GM23248 (cell line): ENCODE results near the gene ARID1B. TPM values are rescaled to one million over a fixed set of nuclear protein-coding genes. Genes with fewer than 3 reads are reported as not detected.

Source experiments
- DNase-seq: peaks from one replicate; pipeline ENCODE4 v3.0.0-alpha.2; 2015
- H2AFZ ChIP-seq: fragments of 200-600 bp; sonication (generic); 2 replicates; pipeline ENCODE4 v1.6.1; 2016; ENCODE audit warnings: antibody characterized with exemption
- H3F3A ChIP-seq: fragments of 200-600 bp; sonication (generic); 2 replicates; pipeline ENCODE4 v1.6.1; 2016; ENCODE audit warnings: mild to moderate bottlenecking, antibody characterized with exemption, mixed run types; ENCODE audit not compliant: insufficient read depth
- H3K27ac ChIP-seq: fragments of 200-600 bp; sonication (generic); 2 replicates; pipeline ENCODE4 v1.5.1; 2016; ENCODE audit warnings: mild to moderate bottlenecking
- H3K27me3 ChIP-seq: fragments of 200-600 bp; sonication (generic); replicated peaks from 2 replicates; pipeline ENCODE4 v1.6.1; 2016; ENCODE audit warnings: mild to moderate bottlenecking; ENCODE audit not compliant: insufficient read depth
- H3K36me3 ChIP-seq: fragments of 200-600 bp; sonication (generic); 2 replicates; pipeline ENCODE4 v1.6.1; 2016; ENCODE audit warnings: low read depth, mild to moderate bottlenecking
- H3K4me1 ChIP-seq: fragments of 200-600 bp; sonication (generic); 2 replicates; pipeline ENCODE4 v1.6.1; 2016; ENCODE audit warnings: mild to moderate bottlenecking; ENCODE audit not compliant: insufficient read depth
- H3K4me2 ChIP-seq: fragments of 200-600 bp; sonication (generic); one replicate; pipeline ENCODE4 v1.6.1; 2016; ENCODE audit warnings: mild to moderate bottlenecking; ENCODE audit not compliant: unreplicated experiment
- H3K4me3 ChIP-seq: fragments of 200-600 bp; sonication (generic); 2 replicates; pipeline ENCODE4 v1.5.1; 2016; ENCODE audit warnings: mild to moderate bottlenecking
- H3K79me2 ChIP-seq: fragments of 200-600 bp; sonication (generic); 2 replicates; pipeline ENCODE4 v1.6.1; 2016; ENCODE audit warnings: mild to moderate bottlenecking; ENCODE audit not compliant: insufficient read depth
- H3K9ac ChIP-seq: fragments of 200-600 bp; sonication (generic); 2 replicates; pipeline ENCODE4 v1.6.1; 2016; ENCODE audit warnings: mild to moderate bottlenecking
- H3K9me2 ChIP-seq: fragments of 200-600 bp; sonication (generic); 2 replicates; pipeline ENCODE4 v1.6.1; 2016; ENCODE audit warnings: mixed run types, mild to moderate bottlenecking, moderate library complexity; ENCODE audit not compliant: insufficient read depth
- H3K9me3 ChIP-seq: fragments of 200-600 bp; sonication (generic); one replicate; pipeline ENCODE4 v1.6.1; 2017; ENCODE audit warnings: low read depth
- H4K20me1 ChIP-seq: fragments of 200-600 bp; sonication (generic); 2 replicates; pipeline ENCODE4 v1.6.0; 2016; ENCODE audit not compliant: insufficient read depth
- EZH2 ChIP-seq: fragments of 200-600 bp; sonication (generic); IDR thresholded peaks from 2 replicates; pipeline ENCODE4 v1.6.1; 2018; ENCODE audit warnings: antibody characterized with exemption, mild to moderate bottlenecking; ENCODE audit not compliant: insufficient read depth, poor library complexity, severe bottlenecking
- EZH2phosphoT487 ChIP-seq: fragments of 200-600 bp; sonication (generic); IDR thresholded peaks from 2 replicates; pipeline ENCODE4 v1.6.1; 2018; ENCODE audit warnings: antibody characterized with exemption, moderate library complexity, mild to moderate bottlenecking, low read depth; ENCODE audit not compliant: insufficient read depth
- WGBS, 2 experiments: methylation state at CpG; one replicate each; pipeline ENCODE4 v1.1.6; 2015 to 2017; ENCODE audit warnings: low lambda C conversion rate in 2 of 2, low coverage in 1 of 2; ENCODE audit errors: missing lambda C conversion rate in 2 of 2; 5-methylcytosine and 5-hydroxymethylcytosine counted together
- in situ Hi-C: fragments of 300-500 bp; cut with MboI; formaldehyde crosslinking; loops from 2 replicates; pipeline ENCODE4 v1.15.0; 2020
- polyA plus RNA-seq: library from polyadenylated mRNA; unstranded; fragments of >200 nt; fragmentation: Nextera tagmentation; extraction: Ambion mirVana; gene quantifications from 2 replicates; pipeline ENCODE4 v1.2.1, GENCODE V29; 2016
- total RNA-seq: library from RNA; depleted of rRNA; stranded (reverse); fragments of >200 nt; shearing (Covaris generic); gene quantifications from 2 replicates; pipeline ENCODE4 v1.2.3, GENCODE V29; 2014

The ARID1B gene
- total and polyA plus RNA-seq, 2 experiments from 2014 or later = 19.3 to 21.2 TPM

DNA sequence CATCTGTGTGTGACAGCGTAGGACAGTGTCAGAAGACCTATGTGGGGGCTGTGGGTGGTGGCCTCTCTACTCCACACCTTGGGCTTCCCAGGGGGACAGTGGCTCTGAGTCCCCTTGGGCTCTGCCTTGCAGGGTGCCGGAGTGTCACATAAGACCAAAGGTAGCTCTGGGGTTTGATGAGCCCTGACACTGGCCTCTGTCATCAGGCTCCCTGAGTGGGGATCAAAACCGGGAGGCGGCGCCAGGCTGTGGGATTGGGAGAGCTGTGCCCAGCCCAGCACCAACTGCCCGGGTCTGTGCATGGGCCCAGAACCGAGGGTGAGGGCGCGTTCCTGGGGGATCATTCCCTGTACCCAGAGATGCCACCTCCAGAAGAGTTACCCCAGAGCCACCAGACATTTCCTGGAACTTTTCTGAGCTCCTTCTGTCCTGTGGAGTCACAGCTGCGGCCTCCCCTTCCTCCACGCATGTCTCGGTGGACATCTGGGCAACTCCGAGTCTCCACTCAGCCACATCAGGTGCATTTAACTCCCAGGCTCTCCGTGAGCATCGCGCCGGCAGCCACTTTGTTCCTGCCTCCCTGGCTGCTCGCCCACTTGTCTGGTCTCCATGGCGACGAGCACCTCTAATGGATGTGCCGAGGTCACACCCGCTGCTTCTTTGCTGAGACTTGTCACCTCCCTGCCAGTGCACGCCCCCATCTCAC is 451.4 kb downstream of the ARID1B start:
- H3K27ac ChIP-seq = no peak overlapping the region

DNA sequence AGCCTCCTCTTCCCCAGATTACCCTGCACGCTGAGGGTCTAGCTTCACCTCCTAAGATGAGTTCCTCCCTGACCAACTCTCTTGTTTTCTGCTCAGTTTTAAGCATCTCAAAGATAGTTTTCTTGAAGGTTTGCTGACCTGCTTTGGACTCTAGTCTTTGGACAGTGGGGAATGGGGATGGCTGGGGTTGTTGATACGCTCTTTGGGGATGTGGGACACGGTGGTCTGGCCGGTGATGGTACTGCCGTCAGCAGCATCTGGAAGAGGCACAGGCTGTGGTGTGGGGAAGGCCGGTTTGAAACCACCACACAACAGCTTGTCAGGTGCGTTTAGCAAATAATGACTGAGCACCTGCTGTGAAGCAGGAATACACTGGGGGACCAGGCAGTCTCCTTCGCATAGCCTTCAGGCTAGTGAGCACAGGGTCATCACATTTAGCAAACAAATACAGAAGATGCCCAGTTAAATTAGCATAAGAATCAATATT is 452.0 kb downstream of the ARID1B start:
- Histone ChIP-seq H3K27ac (no peak overlapping the region), H3K36me3 (no peaks in the 10 kb centered on the region), H3K27me3 (no peaks in the 10 kb centered on the region), H3K79me2 (no peaks in the 10 kb centered on the region), H3K9me2 (no peaks in the 10 kb centered on the region), H3K9me3 (no peaks in the 10 kb centered on the region), H3K4me3 (no peak overlapping the region), H3K4me1 (peaks cover 9% of the 10 kb centered on the region), H2AFZ (no peak overlapping the region), H4K20me1 (no peaks in the 10 kb centered on the region), H3K9ac (no peak overlapping the region), H3K4me2 (no peak overlapping the region), H3F3A (peaks cover 11% of the 10 kb centered on the region; the same call in 1 of the 2 replicates)
- in situ Hi-C loops = no loop called here
- DNase-seq = no peak
- TF ChIP-seq EZH2phosphoT487 (no peak), EZH2 (no peak)
- 81 to 83% methylated on average over 8 of the region's 8 CpGs for WGBS, 2 experiments

More for the DNA sequence above, 451.4 kb downstream of the ARID1B start:
- Histone ChIP-seq H3K9me2 (no peaks in the 10 kb centered on the region), H3F3A (peaks cover 11% of the 10 kb centered on the region; the same call in 1 of the 2 replicates), H3K9me3 (no peaks in the 10 kb centered on the region), H3K4me3 (no peak overlapping the region), H3K9ac (no peak overlapping the region), H3K4me1 (peaks cover 9% of the 10 kb centered on the region), H3K36me3 (no peaks in the 10 kb centered on the region), H2AFZ (no peak overlapping the region), H3K27me3 (no peaks in the 10 kb centered on the region), H3K79me2 (no peaks in the 10 kb centered on the region), H3K4me2 (no peak overlapping the region), H4K20me1 (no peaks in the 10 kb centered on the region)
- in situ Hi-C loops = no loop called here
- no peak for TF ChIP-seq EZH2
- no peak for TF ChIP-seq EZH2phosphoT487
- WGBS, 2 experiments = 87 to 91% methylated on average over 23 of the region's 23 CpGs
- DNase-seq = no peak

DNA sequence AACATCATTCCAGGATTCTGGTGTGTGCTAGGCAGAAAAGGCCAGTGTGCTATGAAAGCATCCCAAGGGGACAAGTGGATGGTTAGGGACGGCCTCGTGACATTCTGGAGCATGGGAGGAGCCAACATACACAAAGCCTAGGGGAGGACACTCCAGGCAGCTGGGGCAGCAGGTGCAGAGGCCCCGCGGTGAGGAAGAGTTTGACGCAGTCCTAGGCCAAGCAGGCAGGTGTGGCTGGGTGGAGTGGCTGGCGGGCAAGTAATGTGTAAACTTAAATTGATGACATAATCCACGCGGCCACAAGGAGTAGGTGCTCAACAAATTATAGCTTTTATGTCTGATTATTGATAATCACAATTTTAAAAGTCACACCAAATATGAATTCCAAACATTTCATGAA is 452.5 kb downstream of the ARID1B start:
- H3F3A ChIP-seq = peaks cover 11% of the 10 kb centered on the region; the same call in 1 of the 2 replicates
- peaks cover 9% of the 10 kb centered on the region for H3K4me1 ChIP-seq

DNA sequence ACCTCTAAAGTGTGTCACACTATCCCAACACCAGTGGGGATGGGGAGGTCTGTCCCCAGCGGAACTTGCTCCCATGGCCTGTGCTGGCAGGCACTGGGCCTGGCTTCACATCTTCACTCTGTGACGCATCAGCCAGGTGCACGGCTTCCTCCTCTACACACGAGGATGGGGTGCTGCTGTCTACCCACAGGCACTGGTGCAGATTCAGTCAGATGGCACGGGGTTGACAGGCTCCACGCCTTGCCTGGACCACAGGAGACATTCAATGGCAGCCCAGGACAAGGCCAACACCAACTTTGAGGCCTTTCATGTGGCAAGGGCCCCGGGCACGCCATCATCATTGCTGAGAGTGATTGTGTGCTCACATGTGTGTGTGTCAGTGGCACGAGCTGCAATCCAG is 453.7 kb downstream of the ARID1B start:
- Histone ChIP-seq H3K9me2 (no peaks in the 10 kb centered on the region), H3K36me3 (no peaks in the 10 kb centered on the region), H3K4me2 (no peak overlapping the region), H3K27ac (no peak overlapping the region), H3K79me2 (no peaks in the 10 kb centered on the region), H3K4me3 (no peak overlapping the region), H3K9me3 (no peaks in the 10 kb centered on the region), H3K9ac (no peak overlapping the region), H2AFZ (no peak overlapping the region), H4K20me1 (no peaks in the 10 kb centered on the region), H3K4me1 (peaks cover 5% of the 10 kb centered on the region), H3F3A (peaks cover 7% of the 10 kb centered on the region; the same call in 1 of the 2 replicates), H3K27me3 (peaks cover 9% of the 10 kb centered on the region)
- DNase-seq = no peak
- in situ Hi-C loops = no loop called here
- WGBS, 2 experiments = 84 to 93% methylated on average over 9 of the region's 9 CpGs
- no peak for TF ChIP-seq EZH2
- TF ChIP-seq EZH2phosphoT487 = no peak

More for the DNA sequence above, 452.5 kb downstream of the ARID1B start:
- Histone ChIP-seq H3K4me2 (no peak overlapping the region), H3K9ac (no peak overlapping the region), H2AFZ (no peak overlapping the region), H4K20me1 (no peaks in the 10 kb centered on the region), H3K4me3 (no peak overlapping the region), H3K27ac (no peak overlapping the region), H3K79me2 (no peaks in the 10 kb centered on the region), H3K9me3 (no peaks in the 10 kb centered on the region), H3K9me2 (no peaks in the 10 kb centered on the region), H3K27me3 (peaks cover 5% of the 10 kb centered on the region; the same call in 1 of the 2 replicates), H3K36me3 (no peaks in the 10 kb centered on the region)
- TF ChIP-seq EZH2 = no peak
- TF ChIP-seq EZH2phosphoT487 = no peak
- DNase-seq = no peak
- in situ Hi-C loops = no loop called here
- 87 to 88% methylated on average over 8 of the region's 8 CpGs for WGBS, 2 experiments
